ENCODE results near the gene HS3ST3B1.

DNA sequence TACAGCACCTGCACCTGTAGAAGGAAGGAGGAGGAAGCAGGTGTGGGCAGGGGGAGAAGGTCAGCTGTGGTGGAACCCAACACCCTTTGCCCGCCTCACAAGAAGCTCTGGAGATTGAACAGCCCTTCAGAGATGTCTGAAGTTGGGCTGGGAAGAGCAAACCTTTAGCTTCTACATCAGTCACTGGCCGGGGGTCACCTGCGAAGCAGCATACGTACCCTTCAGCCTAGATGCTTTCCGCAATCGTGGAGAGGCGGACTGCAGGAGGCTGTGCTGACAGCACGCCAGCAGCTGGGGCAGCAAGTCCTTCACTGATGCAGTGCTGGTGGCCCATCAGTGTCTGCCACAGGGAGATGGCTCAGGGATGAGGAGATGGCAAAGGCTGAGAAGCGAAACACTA lies 5.2 kb upstream of the HS3ST3B1 start:
- TF ChIP-seq, protein P1, sequence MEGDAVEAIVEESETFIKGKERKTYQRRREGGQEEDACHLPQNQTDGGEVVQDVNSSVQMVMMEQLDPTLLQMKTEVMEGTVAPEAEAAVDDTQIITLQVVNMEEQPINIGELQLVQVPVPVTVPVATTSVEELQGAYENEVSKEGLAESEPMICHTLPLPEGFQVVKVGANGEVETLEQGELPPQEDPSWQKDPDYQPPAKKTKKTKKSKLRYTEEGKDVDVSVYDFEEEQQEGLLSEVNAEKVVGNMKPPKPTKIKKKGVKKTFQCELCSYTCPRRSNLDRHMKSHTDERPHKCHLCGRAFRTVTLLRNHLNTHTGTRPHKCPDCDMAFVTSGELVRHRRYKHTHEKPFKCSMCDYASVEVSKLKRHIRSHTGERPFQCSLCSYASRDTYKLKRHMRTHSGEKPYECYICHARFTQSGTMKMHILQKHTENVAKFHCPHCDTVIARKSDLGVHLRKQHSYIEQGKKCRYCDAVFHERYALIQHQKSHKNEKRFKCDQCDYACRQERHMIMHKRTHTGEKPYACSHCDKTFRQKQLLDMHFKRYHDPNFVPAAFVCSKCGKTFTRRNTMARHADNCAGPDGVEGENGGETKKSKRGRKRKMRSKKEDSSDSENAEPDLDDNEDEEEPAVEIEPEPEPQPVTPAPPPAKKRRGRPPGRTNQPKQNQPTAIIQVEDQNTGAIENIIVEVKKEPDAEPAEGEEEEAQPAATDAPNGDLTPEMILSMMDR (IDR thresholded peaks at IDR 0.05; ENCODE audit: low read length) = no peak
- no peak for TF ChIP-seq EZH2phosphoT487 (IDR thresholded peaks at IDR 0.05; ENCODE audit: low read length)
